ENCODE measurements around the gene PIN1. TPM values are rescaled to one million over a fixed set of nuclear protein-coding genes. Genes with fewer than 3 reads are reported as not detected.

Gene PIN1
- total RNA-seq, 4 donors from 2014 or later, result 67.8 to 97.7 (median 79.6) TPM

DNA sequence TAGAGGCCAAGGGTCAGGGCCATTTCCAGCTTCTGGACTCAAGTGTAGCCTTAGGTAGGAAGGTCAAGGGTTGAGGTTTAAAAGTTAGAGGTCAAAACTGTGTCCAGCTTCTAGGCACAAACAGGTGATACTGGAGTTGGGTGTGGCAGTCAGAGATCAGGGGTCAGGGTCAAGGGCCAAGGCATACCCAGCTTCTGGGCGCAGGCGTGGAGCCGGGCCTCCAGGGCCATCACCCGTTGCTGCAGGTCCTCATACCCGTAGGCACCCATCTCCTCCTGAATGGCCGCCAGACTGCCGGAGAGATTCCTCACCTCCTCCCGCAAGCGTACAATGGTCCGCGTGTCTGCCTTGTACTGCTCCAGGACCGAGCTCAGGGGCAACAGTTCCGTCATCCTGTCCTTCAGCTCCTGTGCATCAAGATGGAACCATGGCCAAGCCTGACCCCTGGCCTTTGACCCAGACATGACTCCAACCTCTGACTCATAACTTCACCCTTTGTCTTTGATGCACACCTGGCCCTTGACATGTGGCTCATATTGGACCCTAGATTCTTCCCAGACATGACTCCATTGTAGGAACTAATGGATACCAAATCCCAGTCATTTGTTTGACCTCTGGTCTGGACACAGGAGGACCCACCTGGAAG lies 22.1 kb downstream of the PIN1 start:
- no peak for DNase-seq (ENCODE audit: low spot score in 2 of 2)
- WGBS, 2 donors, result 88 to 94% methylated on average over 13 of the region's 13 CpGs
- no peak overlapping the region for H3K4me3 ChIP-seq (ENCODE audit: low read depth, poor library complexity, severe bottlenecking)
- intact Hi-C loops (cut with DNase I; ENCODE audit: low total_unique reads), result no loop called here
- TF ChIP-seq POLR2A (IDR thresholded peaks at IDR 0.05), result no peak
- TF ChIP-seq, protein P1, sequence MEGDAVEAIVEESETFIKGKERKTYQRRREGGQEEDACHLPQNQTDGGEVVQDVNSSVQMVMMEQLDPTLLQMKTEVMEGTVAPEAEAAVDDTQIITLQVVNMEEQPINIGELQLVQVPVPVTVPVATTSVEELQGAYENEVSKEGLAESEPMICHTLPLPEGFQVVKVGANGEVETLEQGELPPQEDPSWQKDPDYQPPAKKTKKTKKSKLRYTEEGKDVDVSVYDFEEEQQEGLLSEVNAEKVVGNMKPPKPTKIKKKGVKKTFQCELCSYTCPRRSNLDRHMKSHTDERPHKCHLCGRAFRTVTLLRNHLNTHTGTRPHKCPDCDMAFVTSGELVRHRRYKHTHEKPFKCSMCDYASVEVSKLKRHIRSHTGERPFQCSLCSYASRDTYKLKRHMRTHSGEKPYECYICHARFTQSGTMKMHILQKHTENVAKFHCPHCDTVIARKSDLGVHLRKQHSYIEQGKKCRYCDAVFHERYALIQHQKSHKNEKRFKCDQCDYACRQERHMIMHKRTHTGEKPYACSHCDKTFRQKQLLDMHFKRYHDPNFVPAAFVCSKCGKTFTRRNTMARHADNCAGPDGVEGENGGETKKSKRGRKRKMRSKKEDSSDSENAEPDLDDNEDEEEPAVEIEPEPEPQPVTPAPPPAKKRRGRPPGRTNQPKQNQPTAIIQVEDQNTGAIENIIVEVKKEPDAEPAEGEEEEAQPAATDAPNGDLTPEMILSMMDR (IDR thresholded peaks at IDR 0.05), result no peak

- TF ChIP-seq POLR2A (IDR thresholded peaks at IDR 0.05), result no peak
- TF ChIP-seq, protein P1 (IDR thresholded peaks at IDR 0.05), result no peak
- 77 to 85% methylated on average over 10 of the region's 10 CpGs for WGBS, 2 donors
- DNase-seq (ENCODE audit: low spot score in 2 of 2), result no peak
- intact Hi-C loops (cut with DNase I; ENCODE audit: low total_unique reads), result no loop called here
- no peak overlapping the region for H3K4me3 ChIP-seq (ENCODE audit: low read depth, poor library complexity, severe bottlenecking)
Measured at GRCh38 chr19:9857920-9858746, 23.0 kb downstream of the PIN1 start.

GRCh38 chr19:9858766-9859165 lies 23.6 kb downstream of the PIN1 start:
- intact Hi-C loops (cut with DNase I; ENCODE audit: low total_unique reads), result no loop called here

GRCh38 chr19:9860407-9860806 lies 25.3 kb downstream of the PIN1 start:
- intact Hi-C loops (cut with DNase I; ENCODE audit: low total_unique reads), result no loop called here
- WGBS, 2 donors, result 76% methylated on average over 8 of the region's 8 CpGs
- TF ChIP-seq, protein P1 (IDR thresholded peaks at IDR 0.05), result no peak
- no peak for TF ChIP-seq POLR2A (IDR thresholded peaks at IDR 0.05)
- DNase-seq (ENCODE audit: low spot score in 2 of 2), result no peak
- no peak overlapping the region for H3K4me3 ChIP-seq (ENCODE audit: low read depth, poor library complexity, severe bottlenecking)

More at GRCh38 chr19:9858766-9859165, 23.6 kb downstream of the PIN1 start:
- no peak for DNase-seq (ENCODE audit: low spot score in 2 of 2)
- no peak for TF ChIP-seq POLR2A (IDR thresholded peaks at IDR 0.05)
- TF ChIP-seq, protein P1 (IDR thresholded peaks at IDR 0.05), result no peak
- H3K4me3 ChIP-seq (ENCODE audit: low read depth, poor library complexity, severe bottlenecking), result no peak overlapping the region

GRCh38 chr19:9861503-9861902 lies 26.4 kb downstream of the PIN1 start:
- 92 to 100% methylated on average over 1 of the region's 1 CpG for whole genome bisulfite sequencing, 2 donors
- DNase-seq (ENCODE audit: low spot score in 2 of 2), result no peak
- TF ChIP-seq, protein P1 (IDR thresholded peaks at IDR 0.05), result no peak
- no peak for TF ChIP-seq POLR2A (IDR thresholded peaks at IDR 0.05)
- intact Hi-C loops (cut with DNase I; ENCODE audit: low total_unique reads), result no loop called here
- H3K4me3 ChIP-seq (ENCODE audit: low read depth, poor library complexity, severe bottlenecking), result no peak overlapping the region
